ENCODE data around the gene COLEC11.
"Not testable (repeated sequence)": the region's sequence is repeated elsewhere in the genome, so short reads cannot be mapped to it uniquely, and the experiment has no call there.

The COLEC11 gene

DNA sequence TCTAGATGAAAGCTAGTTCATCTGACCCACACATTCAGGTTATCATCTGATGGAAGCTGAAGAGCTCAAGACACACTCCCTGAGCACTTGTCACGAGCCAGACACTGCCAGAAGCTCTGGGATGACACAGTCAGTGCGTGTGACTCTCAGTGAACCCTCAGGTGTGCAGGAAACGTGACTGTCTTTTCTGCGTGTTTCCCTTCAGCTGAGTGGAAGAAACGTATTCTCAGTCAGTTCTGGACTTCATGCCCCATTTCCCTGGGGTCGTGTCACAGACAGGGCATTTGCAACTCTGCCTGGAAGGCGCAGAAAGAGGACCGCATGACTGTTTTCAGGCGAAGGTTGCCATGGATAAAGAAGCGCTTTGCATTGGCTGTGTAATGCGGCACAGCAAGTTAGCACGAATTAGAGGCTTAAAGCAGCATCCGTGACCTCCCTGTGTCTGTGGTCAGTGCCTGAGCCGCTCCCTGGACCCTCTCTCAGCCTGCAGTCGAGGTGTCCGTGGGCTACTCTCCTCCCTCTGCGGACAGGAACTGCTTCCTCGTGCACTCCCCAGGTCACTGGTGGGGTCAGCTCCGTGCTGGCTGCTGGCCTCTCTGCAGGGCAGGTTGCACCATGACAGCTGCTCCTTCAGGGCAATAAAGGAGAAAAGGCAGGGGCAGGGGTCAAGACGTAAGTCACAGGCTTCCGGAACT, 59.8 kb downstream of the COLEC11 start:
- DNase-seq (ENCODE audit: low read depth), result no peak

DNA sequence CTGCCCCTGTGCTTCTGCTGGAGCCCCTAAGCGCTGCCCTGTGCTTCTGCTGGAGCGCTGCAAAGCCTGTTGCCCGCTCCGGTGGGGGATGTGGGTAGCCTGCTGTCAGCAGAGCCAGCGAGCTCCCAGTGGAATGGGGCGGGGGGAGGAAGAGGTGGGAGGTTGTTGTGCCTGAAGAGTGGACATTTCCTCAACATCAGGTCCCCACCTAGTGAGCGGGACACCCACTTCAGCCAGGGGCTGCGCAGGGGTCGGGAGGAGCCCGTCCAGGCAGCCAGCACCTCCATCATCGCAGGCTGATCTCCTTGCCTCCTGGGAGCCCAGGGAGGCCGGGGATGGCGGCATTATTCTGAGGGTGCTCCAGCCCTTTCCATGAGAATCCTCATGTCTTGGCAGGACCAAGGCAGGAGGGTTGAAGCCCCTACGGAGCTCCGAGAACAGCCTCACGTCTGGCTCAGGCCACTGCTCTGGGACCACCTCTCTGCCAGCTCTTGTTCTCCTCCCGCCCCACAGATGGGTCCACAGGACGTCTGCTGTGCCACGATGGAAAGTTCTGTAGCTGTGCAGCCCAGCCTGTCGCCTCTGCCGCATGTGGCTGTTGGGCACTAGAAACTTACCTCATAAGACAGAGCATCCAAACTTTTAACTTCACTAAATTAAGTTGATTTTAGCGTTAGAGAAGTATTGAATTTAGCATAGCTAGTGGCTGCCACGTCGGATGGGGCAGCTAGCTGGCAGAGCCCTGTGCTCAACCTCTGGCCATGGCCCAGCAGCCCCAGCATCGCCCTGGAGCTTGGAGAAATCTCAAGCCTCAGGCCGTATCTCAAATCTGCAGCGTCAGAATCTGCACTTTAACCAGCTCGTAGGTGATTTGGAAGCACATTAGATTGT, 61.2 kb downstream of the COLEC11 start:
- no peak for DNase-seq (ENCODE audit: low read depth)

DNA sequence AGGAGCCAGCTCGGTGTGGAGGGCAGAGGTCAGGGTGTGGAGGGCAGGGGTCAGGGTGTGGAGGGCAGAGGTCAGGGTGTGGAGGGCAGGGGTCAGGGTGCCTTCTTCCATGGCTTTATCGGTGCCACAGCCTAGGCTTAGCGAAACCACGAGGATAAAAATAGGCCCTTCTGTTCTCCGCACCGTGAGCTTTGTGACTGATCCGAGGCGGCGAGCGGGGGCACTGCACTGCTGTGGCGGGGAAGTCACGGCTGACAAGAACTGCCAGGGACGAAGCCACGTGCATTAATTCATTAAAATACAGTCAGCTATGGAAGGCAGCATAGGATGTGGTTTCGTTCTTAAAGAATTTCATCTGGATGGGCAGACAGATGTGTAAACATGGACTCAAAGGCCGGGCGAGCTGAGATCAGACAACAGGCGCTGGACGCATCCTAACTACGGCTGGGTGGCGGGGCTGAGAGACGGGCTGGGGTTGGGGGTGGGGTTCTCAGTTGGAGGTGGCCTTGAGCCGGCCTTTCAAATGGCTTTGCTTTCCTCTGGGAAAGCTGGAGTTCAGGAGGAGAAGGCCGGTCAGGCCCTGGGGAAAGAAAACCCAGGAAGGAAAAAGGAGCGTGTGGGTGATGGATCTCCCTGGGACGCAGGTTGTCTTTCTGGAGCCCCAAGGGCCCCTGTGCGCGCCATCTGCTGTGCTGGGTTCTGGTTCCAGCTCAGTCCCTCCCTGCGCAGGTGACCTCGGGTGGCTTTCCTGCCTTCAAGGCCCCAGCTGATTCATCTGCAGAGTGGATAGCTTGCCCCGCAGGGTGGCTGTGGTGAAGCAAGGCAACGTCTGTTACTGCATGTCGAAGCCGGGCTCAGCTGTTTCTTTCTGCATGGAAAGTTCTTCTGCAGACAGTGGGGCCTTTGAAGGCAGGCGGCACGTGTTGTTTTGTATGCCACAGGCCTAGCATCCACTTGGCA, 62.1 kb downstream of the COLEC11 start:
- no peak for DNase-seq (ENCODE audit: low read depth)

- no peak for DNase-seq (ENCODE audit: low read depth)
Observed at GRCh38 chr2:3657881-3658280, 63.0 kb downstream of the COLEC11 start, which contains the start of gene ALLC. Gene ALLC, plus strand, starts transcription at chr2:3658200. Its CDS starts 12,958 bp downstream, at chr2:3671158.

DNA sequence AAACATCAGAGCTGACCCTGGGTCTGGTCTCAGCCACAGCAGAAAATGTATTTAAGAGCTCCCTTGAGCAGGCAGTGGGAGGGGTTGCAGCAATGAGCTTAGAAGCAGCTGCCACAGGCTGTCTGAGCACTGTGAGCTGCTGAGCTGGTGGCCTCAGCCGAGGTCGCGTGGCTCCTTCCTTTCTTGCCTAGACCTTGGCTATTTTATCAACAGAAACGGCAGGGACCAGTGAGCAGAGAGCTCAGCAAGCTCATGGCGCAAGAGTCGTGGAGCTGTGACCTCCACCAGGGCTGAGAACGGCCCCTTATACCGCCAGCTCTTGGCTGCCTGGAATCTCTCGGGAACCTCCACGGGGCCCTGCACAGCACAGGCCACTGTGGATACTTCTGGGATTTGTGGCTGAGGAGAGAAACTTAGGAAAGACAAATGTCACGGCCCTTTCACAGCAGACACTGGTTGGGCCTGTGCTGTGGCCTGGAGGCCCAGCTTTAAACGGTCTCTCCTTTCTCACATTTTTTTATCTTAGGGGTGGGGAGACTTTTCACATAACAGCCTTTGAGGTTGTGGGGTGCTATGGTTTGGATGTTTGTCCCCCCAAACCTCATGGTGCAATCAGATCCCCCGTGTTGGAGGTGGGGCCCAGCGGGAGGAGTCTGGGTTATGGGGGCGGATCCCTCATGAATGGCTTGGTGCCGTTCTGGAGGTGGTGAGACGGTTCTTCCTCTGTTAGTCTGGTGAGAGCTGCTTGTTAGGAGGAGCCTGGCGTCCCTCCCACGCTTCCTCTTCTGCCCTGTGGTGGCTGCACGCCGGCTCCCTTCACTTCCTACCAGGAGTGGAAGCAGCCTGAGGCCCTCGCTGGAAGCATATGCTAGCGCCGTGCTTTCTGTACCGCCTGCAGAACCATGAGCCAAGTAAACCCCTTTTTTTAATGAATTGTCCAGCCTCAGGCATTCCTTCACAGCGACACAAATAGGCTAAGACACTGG, 64.8 kb downstream of the COLEC11 start:
- no peak for DNase-seq (ENCODE audit: low read depth)

GRCh38 chr2:3660640-3661039, 65.7 kb downstream of the COLEC11 start:
- DNase-seq (ENCODE audit: low read depth), result not testable (repeated sequence)

- no peak for DNase-seq (ENCODE audit: low read depth)
Observed at GRCh38 chr2:3661149-3661660, 66.3 kb downstream of the COLEC11 start.

GRCh38 chr2:3662239-3662638, 67.3 kb downstream of the COLEC11 start:
- no peak for DNase-seq (ENCODE audit: low read depth)

DNA sequence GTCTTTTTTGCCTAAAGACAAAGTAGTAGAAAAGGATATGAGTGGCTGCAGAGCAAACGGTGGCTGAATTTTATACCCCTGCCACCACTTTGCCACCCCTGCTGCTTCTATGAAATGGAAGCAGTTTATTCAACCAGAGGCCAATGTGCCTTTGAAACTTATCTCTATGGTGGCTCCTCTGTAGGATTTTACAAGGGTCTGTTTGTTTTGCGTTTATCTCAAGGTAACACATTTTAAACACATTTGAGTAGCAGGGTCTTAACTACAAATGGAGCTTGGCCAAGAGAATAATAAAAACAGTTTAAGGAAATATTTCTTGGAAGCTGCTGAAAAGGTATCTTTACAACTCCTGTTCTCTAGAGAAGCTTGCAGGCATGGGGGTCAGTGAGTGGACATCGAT, 69.2 kb downstream of the COLEC11 start:
- DNase-seq (ENCODE audit: low read depth), result no peak

DNA sequence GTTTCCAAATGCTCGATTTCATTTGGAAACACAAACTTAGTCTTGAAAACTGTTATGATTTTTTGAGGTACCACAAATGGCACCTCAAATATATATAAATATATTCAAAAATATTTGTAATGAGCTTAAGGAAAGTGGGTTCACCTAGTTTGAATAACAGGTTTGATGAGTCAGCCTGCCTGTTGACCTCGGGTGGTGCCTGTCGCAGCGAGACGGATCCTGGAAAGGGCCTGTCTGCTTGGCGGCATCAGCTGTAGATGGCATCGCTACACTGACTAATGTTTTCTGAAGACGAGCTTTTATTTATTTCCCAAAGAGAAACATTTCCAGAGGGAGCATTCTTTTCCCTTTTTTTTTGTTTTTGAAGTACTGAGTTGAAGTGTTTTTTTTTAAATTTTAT, 70.0 kb downstream of the COLEC11 start:
- no peak for DNase-seq (ENCODE audit: low read depth)

GRCh38 chr2:3665886-3666612, 71.1 kb downstream of the COLEC11 start:
- no peak for DNase-seq (ENCODE audit: low read depth)

- DNase-seq (ENCODE audit: low read depth), result no peak
Observed at GRCh38 chr2:3666613-3666975, 71.7 kb downstream of the COLEC11 start.

- no peak for DNase-seq (ENCODE audit: low read depth)
Observed at GRCh38 chr2:3667151-3667631, 72.3 kb downstream of the COLEC11 start.

DNA sequence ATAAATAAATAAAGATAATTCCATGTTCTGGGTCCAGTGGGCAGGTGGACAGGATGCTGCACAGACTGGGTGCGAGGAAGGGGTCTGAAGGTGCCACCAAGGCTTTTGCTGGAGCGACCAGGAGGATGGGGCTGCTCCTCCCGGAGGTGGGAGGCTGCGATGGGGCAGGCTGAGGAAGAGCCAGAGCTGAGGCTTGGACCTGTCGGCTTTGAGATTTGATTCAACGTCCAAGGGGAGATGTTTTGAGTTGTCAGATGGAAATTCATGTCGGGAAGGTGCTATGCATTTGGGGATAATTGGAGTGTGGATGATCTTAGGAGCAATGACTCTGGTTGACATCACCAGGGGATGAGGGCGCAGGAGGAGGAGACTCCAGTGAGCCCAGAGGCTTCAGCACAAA, 74.7 kb downstream of the COLEC11 start:
- DNase-seq (ENCODE audit: low read depth), result no peak

DNA sequence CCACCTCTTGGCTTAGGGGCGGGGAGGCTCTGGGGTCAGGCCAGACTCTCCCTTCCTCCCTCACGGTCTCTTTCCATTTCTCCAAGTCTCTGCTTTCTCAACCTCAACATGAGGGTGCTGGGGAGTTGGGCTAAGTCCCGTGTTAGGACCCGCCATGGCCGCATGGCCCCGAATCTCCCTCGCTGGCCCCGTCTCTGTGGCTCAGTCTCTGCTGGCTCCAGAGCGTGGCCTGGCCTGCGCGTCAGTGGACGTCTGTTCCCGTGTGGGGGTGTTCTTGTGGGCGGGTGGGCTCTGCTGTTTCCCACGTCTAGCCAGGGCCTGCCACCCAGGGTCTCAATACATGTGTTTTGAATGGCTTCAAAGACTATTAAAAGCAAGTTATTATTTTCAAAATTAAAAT, 75.5 kb downstream of the COLEC11 start:
- no peak for DNase-seq (ENCODE audit: low read depth)

- no peak for DNase-seq (ENCODE audit: low read depth)
Observed at GRCh38 chr2:3670941-3671340, 76.0 kb downstream of the COLEC11 start.

- no peak for DNase-seq (ENCODE audit: low read depth)
Observed at GRCh38 chr2:3672861-3673678, 78.2 kb downstream of the COLEC11 start.

DNA sequence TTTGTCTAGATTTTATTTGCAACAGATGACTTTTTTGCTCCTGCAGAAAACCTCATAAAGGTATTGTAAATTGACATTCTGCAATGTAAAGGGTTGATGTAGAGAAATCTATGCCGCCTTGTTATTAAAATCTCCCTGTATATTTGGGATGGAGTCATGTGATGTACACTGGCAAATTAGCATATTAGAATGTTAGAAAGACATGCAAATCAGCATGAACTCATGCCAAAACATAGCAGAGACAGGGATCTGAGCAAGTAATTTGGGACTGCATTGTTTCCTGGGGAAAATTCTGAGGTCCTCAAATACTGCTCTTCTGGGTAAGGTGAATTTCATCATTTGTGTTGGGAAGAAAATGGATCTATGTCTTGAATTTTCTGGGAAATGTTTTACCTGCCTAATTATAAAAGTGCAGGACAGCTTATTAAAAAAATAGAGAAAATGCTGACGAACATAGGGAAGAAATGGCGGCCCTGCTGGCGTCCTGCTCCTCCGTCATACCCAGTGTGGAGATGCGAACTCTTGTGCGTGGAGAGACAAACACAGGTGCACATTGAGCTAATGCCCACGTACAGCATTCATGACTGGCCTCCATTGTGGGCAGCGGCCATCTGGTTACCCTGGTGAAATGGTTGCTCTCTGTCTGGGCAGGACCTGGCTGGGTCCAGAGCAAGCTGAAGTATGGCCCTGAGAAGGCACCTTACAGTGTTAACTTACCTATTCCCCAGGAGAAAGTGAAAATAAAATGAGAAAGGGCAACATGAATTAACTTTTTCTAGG, 79.3 kb downstream of the COLEC11 start:
- no peak for DNase-seq (ENCODE audit: low read depth)
